H1 (cell line): Measurements from ENCODE around the gene HTR2A. TPM values are rescaled to one million over a fixed set of nuclear protein-coding genes. Genes with fewer than 3 reads are reported as not detected.

Source experiments
- CTCF ChIA-PET: fragments of 300-600 bp; sonication (Branson Sonifier 250); formaldehyde crosslinking; loops from one replicate; lab custom pipeline; 2021; ENCODE audit not compliant: partially characterized antibody; lab: Charles Lee
- POLR2A ChIA-PET: fragments of 300-600 bp; sonication (Branson Sonifier 250); formaldehyde crosslinking; loops from one replicate; lab custom pipeline; 2021; ENCODE audit warnings: inconsistent platforms; ENCODE audit not compliant: partially characterized antibody; lab: Charles Lee
- DNase-seq, 2 experiments: peaks; one replicate each; pipeline versions ENCODE4 v3.0.0 to v3.0.0-alpha.2; 2010 to 2022; ENCODE audit warnings: low spot score in 2 of 2, low read depth in 1 of 2, mixed read lengths in 1 of 2
- FAIRE-seq: peaks from 2 replicates; lab custom pipeline; 2011; peaks lifted over from hg19 to GRCh38; lab: Jason Lieb, UNC
- H2AFZ ChIP-seq: 2 replicates; pipeline ENCODE4 v1.8.1; 2012; ENCODE audit warnings: low read length, inconsistent platforms
- H2AK5ac ChIP-seq: 2 replicates; pipeline ENCODE4 v1.6.1; 2013; ENCODE audit warnings: low read depth, low read length
- H2BK120ac ChIP-seq: replicated peaks from 2 replicates; pipeline ENCODE3; 2013; ENCODE audit warnings: low read depth, low read length, inconsistent platforms
- H2BK12ac ChIP-seq: 2 replicates; pipeline ENCODE4 v1.6.1; 2013; ENCODE audit warnings: low read depth, low read length
- H2BK15ac ChIP-seq: 2 replicates; pipeline ENCODE4 v1.6.1; 2013; ENCODE audit warnings: low read length
- H2BK20ac ChIP-seq: 2 replicates; pipeline ENCODE4 v1.6.1; 2013; ENCODE audit warnings: low read length
- H2BK5ac ChIP-seq: 2 replicates; pipeline ENCODE4 v1.6.1; 2013; ENCODE audit warnings: low read depth, low read length
- H3K14ac ChIP-seq: 2 replicates; pipeline ENCODE4 v1.6.1; 2013; ENCODE audit warnings: inconsistent platforms; ENCODE audit not compliant: insufficient read length
- H3K18ac ChIP-seq: 2 replicates; pipeline ENCODE4 v1.6.1; 2013; ENCODE audit warnings: low read length; ENCODE audit errors: extremely low read depth
- H3K23ac ChIP-seq: 2 replicates; pipeline ENCODE4 v1.6.1; 2013; ENCODE audit warnings: inconsistent platforms; ENCODE audit not compliant: insufficient read length
- H3K23me2 ChIP-seq: 2 replicates; pipeline ENCODE4 v1.6.1; 2013; ENCODE audit warnings: low read depth, low read length
- H3K27ac ChIP-seq: 2 replicates; pipeline ENCODE4 v1.6.1; 2011; ENCODE audit warnings: low read depth, low read length, inconsistent platforms
- H3K27me3 ChIP-seq, 4 experiments: replicated peaks in 1 of 4; 1 replicate in 1 of 4; 2 replicates in 3 of 4; pipeline versions ENCODE4 v1.6.1 to v1.8.1; 2011 to 2013; ENCODE audit warnings: low read length in 3 of 4, mild to moderate bottlenecking in 3 of 4, inconsistent platforms in 2 of 4, mixed read lengths in 2 of 4, moderate library complexity in 1 of 4; ENCODE audit not compliant: control insufficient read depth in 3 of 4, insufficient read depth in 3 of 4; ENCODE audit errors: extremely low read depth in 1 of 4
- H3K36me3 ChIP-seq, 4 experiments: 2 replicates each; pipeline versions ENCODE4 v1.6.1 to v1.8.1; 2011 to 2013; ENCODE audit warnings: mild to moderate bottlenecking in 4 of 4, low read length in 3 of 4, moderate library complexity in 2 of 4, control low read depth in 1 of 4, inconsistent platforms in 1 of 4; ENCODE audit not compliant: insufficient read depth in 4 of 4, control insufficient read depth in 2 of 4
- H3K4ac ChIP-seq: replicated peaks from 2 replicates; pipeline ENCODE3; 2013; ENCODE audit warnings: low read length, low read depth, mixed read lengths, inconsistent platforms; ENCODE audit not compliant: insufficient read length
- H3K4me1 ChIP-seq, 4 experiments: replicated peaks in 1 of 4; 1 replicate in 1 of 4; 2 replicates in 3 of 4; pipeline versions ENCODE4 v1.6.1 to v1.8.1; 2011 to 2013; ENCODE audit warnings: low read length in 3 of 4, inconsistent platforms in 2 of 4, mixed read lengths in 1 of 4; ENCODE audit not compliant: insufficient read depth in 4 of 4, control insufficient read depth in 3 of 4
- H3K4me2 ChIP-seq, 2 experiments: 2 replicates each; pipeline versions ENCODE4 v1.6.1 to v1.8.1; 2011 to 2013; ENCODE audit warnings: low read depth in 2 of 2, low read length in 2 of 2, control low read depth in 1 of 2, inconsistent platforms in 1 of 2, mild to moderate bottlenecking in 1 of 2; ENCODE audit not compliant: insufficient read depth in 1 of 2
- H3K4me3 ChIP-seq, 4 experiments: fragments of 200-600, 300-600 bp in 1 of 4; sonication (generic), shearing (Covaris generic), sonication (Bioruptor Twin) in 1 of 4; 2 replicates each; pipeline versions ENCODE4 v1.5.1 to v1.8.1; 2011 to 2016; ENCODE audit warnings: low read length in 4 of 4, low read depth in 3 of 4, control low read depth in 2 of 4, inconsistent platforms in 2 of 4, mild to moderate bottlenecking in 2 of 4, mixed read lengths in 1 of 4, moderate library complexity in 1 of 4; ENCODE audit not compliant: insufficient read depth in 2 of 4; ENCODE audit errors: extremely low read depth in 1 of 4
- H3K56ac ChIP-seq: replicated peaks from 2 replicates; pipeline ENCODE3; 2013; ENCODE audit warnings: low read depth, mild to moderate bottlenecking, mixed read lengths, low read length, inconsistent platforms; ENCODE audit not compliant: insufficient read length
- H3K79me1 ChIP-seq: 2 replicates; pipeline ENCODE4 v1.6.1; 2013; ENCODE audit warnings: low read depth, low read length, control low read depth
- H3K79me2 ChIP-seq, 2 experiments: 2 replicates each; pipeline versions ENCODE4 v1.6.1 to v1.8.1; 2012 to 2013; ENCODE audit warnings: low read length in 2 of 2, mild to moderate bottlenecking in 2 of 2, inconsistent platforms in 1 of 2; ENCODE audit not compliant: insufficient read depth in 2 of 2, control insufficient read depth in 1 of 2
- H3K9ac ChIP-seq, 4 experiments: replicated peaks in 1 of 4; 1 replicate in 1 of 4; 2 replicates in 3 of 4; pipeline versions ENCODE4 v1.6.1 to v1.8.1; 2011 to 2013; ENCODE audit warnings: low read depth in 3 of 4, low read length in 3 of 4, control low read depth in 2 of 4, mild to moderate bottlenecking in 2 of 4, moderate library complexity in 2 of 4, inconsistent platforms in 1 of 4; ENCODE audit errors: extremely low read depth in 1 of 4
- H3K9me3 ChIP-seq, 2 experiments: 2 replicates each; pipeline versions ENCODE4 v1.6.1 to v1.8.1; 2012 to 2013; ENCODE audit warnings: mild to moderate bottlenecking in 2 of 2, moderate library complexity in 2 of 2, control low read depth in 1 of 2, inconsistent platforms in 1 of 2, low read depth in 1 of 2, low read length in 1 of 2, mixed read lengths in 1 of 2; ENCODE audit not compliant: insufficient read depth in 2 of 2
- H4K20me1 ChIP-seq, 2 experiments: replicated peaks in 1 of 2; 2 replicates each; pipeline versions ENCODE3 to v1.8.1; 2011 to 2013; ENCODE audit warnings: inconsistent platforms in 2 of 2, low read length in 2 of 2, mild to moderate bottlenecking in 1 of 2; ENCODE audit not compliant: insufficient read depth in 2 of 2, control insufficient read depth in 1 of 2
- H4K5ac ChIP-seq: 2 replicates; pipeline ENCODE4 v1.6.1; 2013; ENCODE audit warnings: low read length, low read depth, mixed read lengths, inconsistent platforms; ENCODE audit not compliant: insufficient read length
- H4K8ac ChIP-seq: 2 replicates; pipeline ENCODE4 v1.8.0; 2013; ENCODE audit warnings: mild to moderate bottlenecking, moderate library complexity, low read length, inconsistent platforms; ENCODE audit not compliant: insufficient read depth; ENCODE audit errors: extremely low read depth
- H4K91ac ChIP-seq: replicated peaks from 2 replicates; pipeline ENCODE3; 2013; ENCODE audit warnings: low read length, mixed read lengths, inconsistent platforms; ENCODE audit not compliant: insufficient read length
- CBX5 ChIP-seq: fragments of 300-800, 300-1000 bp; sonication (generic); IDR thresholded peaks from 2 replicates; pipeline ENCODE4 v1.7.1; 2016; ENCODE audit warnings: antibody characterized with exemption, low read length, low read depth
- CHD1 ChIP-seq: IDR thresholded peaks from 2 replicates; pipeline ENCODE4 v1.6.1; 2012; ENCODE audit warnings: low read depth, low read length, improper control_type of control experiment
- CHD2 ChIP-seq: IDR thresholded peaks from 2 replicates; pipeline ENCODE4 v1.6.1; 2012; ENCODE audit warnings: low read length, improper control_type of control experiment
- E2F6 ChIP-seq: IDR thresholded peaks from 2 replicates; pipeline ENCODE4 v1.6.1; 2012; ENCODE audit warnings: inconsistent platforms
- FOSL1 ChIP-seq: IDR thresholded peaks from 2 replicates; pipeline ENCODE4 v1.6.1; 2011; ENCODE audit warnings: mild to moderate bottlenecking, low read depth, low read length, moderate library complexity; ENCODE audit not compliant: insufficient read depth
- POU5F1 ChIP-seq: IDR thresholded peaks from 2 replicates; pipeline ENCODE4 v1.6.1; 2011; ENCODE audit warnings: low read depth, mild to moderate bottlenecking, low read length, moderate library complexity
- RBBP5 ChIP-seq: IDR thresholded peaks from 2 replicates; pipeline ENCODE4 v1.7.1; 2012; ENCODE audit warnings: low read depth, mild to moderate bottlenecking, inconsistent platforms, low read length, moderate library complexity, borderline replicate concordance
- RXRA ChIP-seq: IDR thresholded peaks from 2 replicates; pipeline ENCODE4 v1.6.1; 2011; ENCODE audit warnings: low read depth, mild to moderate bottlenecking, low read length, moderate library complexity; ENCODE audit not compliant: insufficient read depth
- SIN3A ChIP-seq, 2 experiments: IDR thresholded peaks in 1 of 2; conservative IDR thresholded peaks in 1 of 2; 2 replicates each; pipeline ENCODE4 v1.6.1; 2011 to 2012; ENCODE audit warnings: low read length in 2 of 2, improper control_type of control experiment in 1 of 2, low read depth in 1 of 2, mild to moderate bottlenecking in 1 of 2
- SP1 ChIP-seq: IDR thresholded peaks from 2 replicates; pipeline ENCODE4 v1.6.1; 2011; ENCODE audit warnings: low read depth, low read length
- SUZ12 ChIP-seq: fragments of 200-600 bp; sonication (generic); IDR thresholded peaks from 2 replicates; pipeline ENCODE4 v1.6.1; 2012; ENCODE audit warnings: mild to moderate bottlenecking, inconsistent platforms, low read length, moderate library complexity, mixed read lengths
- TAF1 ChIP-seq: IDR thresholded peaks from 2 replicates; pipeline ENCODE4 v1.6.1; 2011; ENCODE audit warnings: mild to moderate bottlenecking, low read depth, low read length
- WGBS, 2 experiments: shearing (Covaris generic) in 1 of 2; methylation state at CpG; one replicate each; pipeline versions ENCODE4 v1.1.6 to v1.1.7; 2013 to 2015; ENCODE audit warnings: low lambda C conversion rate in 2 of 2, mixed read lengths in 2 of 2, inconsistent platforms in 1 of 2, low coverage in 1 of 2, missing lambda C conversion rate in 1 of 2; ENCODE audit not compliant: insufficient replicate concordance in 2 of 2, insufficient coverage in 1 of 2, insufficient read length in 1 of 2; ENCODE audit errors: extremely low coverage in 1 of 2, missing lambda C conversion rate in 1 of 2; 5-methylcytosine and 5-hydroxymethylcytosine counted together
- polyA plus RNA-seq, 7 experiments: library from polyadenylated mRNA; depleted of rRNA in 3 of 7; stranded (reverse) in 5 of 7; unstranded in 2 of 7; fragments of >200 nt in 5 of 7; fragments of 200-250 nt in 2 of 7; gene quantifications; 1 replicate in 5 of 7; 2 replicates in 1 of 7; 4 replicates in 1 of 7; pipeline versions ENCODE4 v1.2.1 to v1.2.3, GENCODE V29; 2011 to 2013; ENCODE audit warnings: missing spikeins in 2 of 7, mixed read lengths in 2 of 7
- total RNA-seq: library from RNA; stranded (reverse); fragmentation: NEBNext Ultra II Directional; extraction: Animal tissue kit (Norgen Biotek cat#: 25700); gene quantifications from 2 replicates; pipeline ENCODE4 v1.2.1, GENCODE V29; 2021
- TF ChIP-seq, protein P1 (sequence below): IDR thresholded peaks from 2 replicates; pipeline ENCODE4 v1.6.1; 2011; ENCODE audit warnings: low read length, improper control_type of control experiment

Gene HTR2A
- total and polyA plus RNA-seq, 2 of the 8 experiments (the other 6 are each of a cell fraction or from before 2014, with no cell fraction given): not detected

DNA sequence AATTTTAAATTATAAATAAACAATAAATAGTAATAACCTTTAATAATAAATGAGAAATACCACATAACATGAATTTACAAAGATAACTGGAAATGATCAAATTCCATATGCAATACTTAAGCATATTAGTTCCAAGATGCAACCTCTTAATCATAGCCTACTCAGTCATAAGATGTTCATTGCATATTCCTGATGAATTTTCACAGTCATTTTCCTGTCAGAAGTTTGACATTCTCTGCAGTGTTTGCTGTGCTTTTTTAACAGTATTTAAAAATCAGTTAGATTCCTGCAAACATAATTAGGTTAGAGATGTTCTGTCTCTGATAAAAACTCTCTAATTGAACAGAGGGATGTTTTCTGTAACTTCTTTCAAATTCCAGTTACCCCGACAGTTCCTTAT is 28.6 kb upstream of the HTR2A start:
- no peak for FAIRE-seq
- no peak overlapping the region for H3K4me3 ChIP-seq
- no peaks in the 10 kb centered on the region for H3K27me3 ChIP-seq
- no peak overlapping the region for H2BK20ac ChIP-seq
- H4K5ac ChIP-seq: no peak overlapping the region
- H3K4me1 ChIP-seq: no peaks in the 10 kb centered on the region
- H3K14ac ChIP-seq: no peak overlapping the region
- H2AFZ ChIP-seq: no peak overlapping the region
- CTCF ChIA-PET: interaction anchor here (1.2 kb wide), 1 partner anchor 37 kb away, joined by 4 read pairs; no protein-coding TSS in a partner anchor
- no peak overlapping the region for H3K18ac ChIP-seq
- H2BK12ac ChIP-seq: no peak overlapping the region
- H3K4ac ChIP-seq: no peak overlapping the region
- H3K79me2 ChIP-seq: no peaks in the 10 kb centered on the region
- H3K9ac ChIP-seq: no peak overlapping the region
- no peak overlapping the region for H2AK5ac ChIP-seq
- no peak overlapping the region for H3K4me2 ChIP-seq
- POLR2A ChIA-PET: no interaction called here
- H3K23ac ChIP-seq: no peak overlapping the region
- no peaks in the 10 kb centered on the region; the same call in 1 of the 2 replicates for H3K23me2 ChIP-seq
- no peak overlapping the region for H3K27ac ChIP-seq
- no peaks in the 10 kb centered on the region for H3K79me1 ChIP-seq
- 85% methylated on average over 1 of the region's 1 CpG; no CpG with 5 or more reads in 1 of the 2 experiments for WGBS, 2 experiments
- no peak overlapping the region for H4K8ac ChIP-seq
- H3K56ac ChIP-seq: no peak overlapping the region
- no peaks in the 10 kb centered on the region for H4K20me1 ChIP-seq
- H2BK5ac ChIP-seq: no peak overlapping the region
- no peaks in the 10 kb centered on the region for H3K36me3 ChIP-seq
- no peak overlapping the region for H4K91ac ChIP-seq
- no peak for DNase-seq
- H2BK15ac ChIP-seq: no peak overlapping the region
- H3K9me3 ChIP-seq: no peaks in the 10 kb centered on the region
- no peak overlapping the region for H2BK120ac ChIP-seq
- no peak for TF ChIP-seq TAF1
- TF ChIP-seq, protein P1, sequence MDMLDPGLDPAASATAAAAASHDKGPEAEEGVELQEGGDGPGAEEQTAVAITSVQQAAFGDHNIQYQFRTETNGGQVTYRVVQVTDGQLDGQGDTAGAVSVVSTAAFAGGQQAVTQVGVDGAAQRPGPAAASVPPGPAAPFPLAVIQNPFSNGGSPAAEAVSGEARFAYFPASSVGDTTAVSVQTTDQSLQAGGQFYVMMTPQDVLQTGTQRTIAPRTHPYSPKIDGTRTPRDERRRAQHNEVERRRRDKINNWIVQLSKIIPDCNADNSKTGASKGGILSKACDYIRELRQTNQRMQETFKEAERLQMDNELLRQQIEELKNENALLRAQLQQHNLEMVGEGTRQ: no peak
- no peak for TF ChIP-seq SUZ12
- no peak for TF ChIP-seq CHD1
- TF ChIP-seq RBBP5: no peak
- TF ChIP-seq E2F6: no peak
- TF ChIP-seq POU5F1: no peak
- TF ChIP-seq SIN3A (conservative IDR thresholded peaks at IDR 0.05 in 1 of 2, IDR thresholded peaks at IDR 0.05 in 1 of 2; ENCODE audit: low read depth in 1 of 2, low read length in 2 of 2): no peak
- TF ChIP-seq CHD2: no peak
- TF ChIP-seq SP1: no peak
- no peak for TF ChIP-seq RXRA
- no peak for TF ChIP-seq FOSL1
- no peak for TF ChIP-seq CBX5
